AG09319 (cell line): Measurements from ENCODE around the gene P3H3.

Experiments
- DNase-seq: peaks from one replicate; pipeline ENCODE4 v3.0.0-alpha.2; 2010; ENCODE audit warnings: low read depth; ENCODE audit errors: extremely low read depth
- CTCF ChIP-seq: IDR thresholded peaks from 2 replicates; pipeline ENCODE4 v1.5.1; 2011; ENCODE audit warnings: low read depth, mild to moderate bottlenecking, inconsistent platforms, low read length, moderate library complexity

The P3H3 gene

DNA sequence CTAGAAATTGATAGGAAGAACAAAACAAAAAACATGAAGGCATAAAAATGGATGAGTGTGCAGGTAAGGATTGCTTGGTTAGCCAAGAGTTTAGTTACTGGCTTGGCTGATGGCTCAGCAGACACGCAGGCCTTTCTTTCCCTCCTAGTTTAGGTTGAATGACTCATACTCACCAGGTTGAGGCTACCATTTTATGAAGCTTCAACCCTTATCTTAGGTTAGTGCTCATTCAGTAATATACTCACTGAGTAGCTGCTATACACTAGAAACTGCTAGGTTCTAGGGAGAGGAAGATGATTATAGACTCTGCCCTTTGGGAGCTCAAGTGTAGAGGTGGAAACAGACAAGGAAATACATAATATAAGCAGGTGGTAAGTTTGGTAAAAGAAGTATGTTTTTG, 6.0 kb downstream of the P3H3 start:
- no peak for TF ChIP-seq CTCF
- DNase-seq: no peak

DNA sequence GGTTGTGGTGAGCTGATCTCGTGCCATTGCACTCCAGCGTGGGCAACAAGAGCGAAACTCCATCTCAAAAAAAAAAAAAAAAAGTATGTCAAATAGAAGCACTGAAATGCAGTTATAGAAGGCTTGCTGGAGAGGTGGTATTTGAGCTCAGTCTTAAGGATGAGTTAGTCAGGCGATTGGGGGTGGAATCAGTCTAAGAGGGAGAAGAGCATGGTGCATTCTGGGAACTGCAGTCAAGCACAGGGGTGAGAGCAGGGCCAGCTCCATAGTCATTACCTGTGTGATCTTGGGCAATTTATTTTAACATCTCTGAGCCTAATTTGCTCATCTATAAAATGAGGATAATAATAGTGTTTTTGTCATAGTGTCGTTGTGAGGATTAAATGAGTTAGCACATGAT, 6.7 kb downstream of the P3H3 start:
- no peak for TF ChIP-seq CTCF
- DNase-seq: no peak

DNA sequence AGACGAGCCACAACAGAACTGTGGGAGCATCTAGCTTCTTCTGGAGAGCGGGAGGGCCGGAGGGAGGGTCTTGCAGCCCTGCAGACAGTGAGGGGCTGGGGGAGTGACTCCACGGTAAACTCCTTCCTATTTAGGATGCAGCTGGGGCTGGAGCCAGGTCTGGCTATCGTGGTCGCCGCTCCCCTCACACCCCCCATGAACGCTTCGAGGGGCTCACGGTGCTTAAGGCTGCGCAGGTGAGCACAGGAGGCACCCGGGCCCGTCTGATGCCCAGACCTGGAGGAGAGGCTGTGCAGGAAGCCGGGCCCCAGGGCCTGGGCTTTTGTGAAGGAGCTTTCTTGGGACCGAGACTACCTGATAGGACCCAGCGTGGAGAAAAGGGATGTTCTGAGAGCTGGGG, 8.6 kb downstream of the P3H3 start:
- TF ChIP-seq CTCF: no peak
- DNase-seq: no peak

DNA sequence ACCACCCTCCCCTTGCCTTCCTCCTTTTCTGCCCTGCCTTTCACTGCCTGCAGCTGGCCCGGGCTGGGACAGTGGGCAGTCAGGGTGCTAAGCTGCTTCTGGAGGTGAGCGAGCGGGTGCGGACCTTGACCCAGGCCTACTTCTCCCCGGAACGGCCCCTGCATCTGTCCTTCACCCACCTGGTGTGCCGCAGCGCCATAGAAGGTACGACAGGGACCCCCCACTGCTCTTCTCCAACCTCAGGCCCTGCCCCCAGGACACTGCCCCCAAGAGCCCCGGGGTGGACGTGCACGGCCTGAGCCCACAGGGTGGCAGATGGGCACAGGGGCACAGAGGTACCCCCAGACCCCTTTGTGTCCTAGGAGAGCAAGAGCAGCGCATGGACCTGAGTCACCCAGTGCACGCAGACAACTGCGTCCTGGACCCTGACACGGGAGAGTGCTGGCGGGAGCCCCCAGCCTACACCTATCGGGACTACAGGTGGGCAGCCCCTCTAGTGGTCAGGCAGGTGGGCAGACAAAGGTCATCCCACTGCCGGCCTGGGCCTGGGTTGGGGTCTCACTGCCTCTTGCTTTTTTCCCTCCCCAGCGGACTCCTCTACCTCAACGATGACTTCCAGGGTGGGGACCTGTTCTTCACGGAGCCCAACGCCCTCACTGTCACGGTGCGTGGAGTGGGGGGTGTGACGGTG, 9.3 kb downstream of the P3H3 start:
- DNase-seq: no peak
- TF ChIP-seq CTCF: no peak

GRCh38 chr12:6838854-6839253, 10.6 kb downstream of the P3H3 start:
- no peak for TF ChIP-seq CTCF
- no peak for DNase-seq

DNA sequence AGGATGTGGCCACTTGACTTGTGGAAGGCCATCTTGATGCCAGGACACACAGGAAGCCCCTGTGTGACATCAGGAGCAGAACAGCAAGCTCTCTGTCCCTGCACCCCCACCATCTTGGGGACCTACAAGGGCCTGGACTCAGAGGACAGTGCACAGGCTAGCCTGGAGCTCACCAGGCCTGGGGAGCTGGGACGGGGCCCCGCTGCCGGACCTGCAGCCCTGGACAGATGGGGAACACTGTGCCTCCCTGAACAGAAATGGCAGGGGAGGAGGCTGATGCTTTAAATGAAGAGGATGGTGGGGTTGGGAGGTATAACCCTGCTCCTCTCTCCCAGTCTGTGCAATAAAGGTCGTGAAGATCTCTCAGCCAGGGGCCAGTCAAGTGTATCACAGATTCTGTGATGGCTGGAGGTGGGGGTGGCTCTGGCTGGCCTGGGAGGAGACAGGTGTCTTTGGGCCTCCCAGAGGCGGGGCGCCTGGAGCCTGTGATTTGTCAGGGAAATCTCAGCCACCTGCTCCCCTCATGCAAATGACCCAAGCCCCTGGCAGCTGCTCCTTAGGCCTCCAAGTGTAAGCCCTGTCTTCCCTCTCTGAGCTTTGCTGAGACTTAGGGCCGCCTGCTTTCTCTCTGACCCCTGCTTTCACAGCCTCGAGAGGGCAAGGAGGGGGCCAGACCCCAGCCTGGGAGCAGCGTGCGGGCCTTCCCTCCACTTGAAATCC, 11.4 kb downstream of the P3H3 start:
- DNase-seq: no peak
- TF ChIP-seq CTCF: no peak

- no peak for TF ChIP-seq CTCF
- DNase-seq: no peak
These were observed 12.1 kb downstream of the P3H3 start for GRCh38 chr12:6840330-6840729.
